Keratinocyte (primary cell): Measurements from ENCODE around the gene SIDT2. TPM values are rescaled to one million over a fixed set of nuclear protein-coding genes. Genes with fewer than 3 reads are reported as not detected.

Experiments
- DNase-seq: peaks from one replicate; pipeline ENCODE4 v3.0.0-alpha.2; 2011; ENCODE audit warnings: low read depth, missing footprints, low spot score
- FAIRE-seq: peaks from 2 replicates; lab custom pipeline; 2011; peaks lifted over from hg19 to GRCh38; lab: Jason Lieb, UNC
- H2AFZ ChIP-seq: 2 replicates; pipeline ENCODE4 v1.6.0; 2012; ENCODE audit warnings: low read length, control low read depth, inconsistent platforms; ENCODE audit not compliant: control insufficient read depth
- H3K27ac ChIP-seq: 2 replicates; pipeline ENCODE4 v1.5.1; 2011; ENCODE audit warnings: low read length; ENCODE audit not compliant: control insufficient read depth, insufficient read depth
- H3K27me3 ChIP-seq: 3 replicates; pipeline ENCODE4 v1.6.0; 2011; ENCODE audit warnings: low read length; ENCODE audit not compliant: control insufficient read depth, insufficient read depth; ENCODE audit errors: extremely low read depth
- H3K36me3 ChIP-seq, 2 experiments: 2 replicates in 1 of 2; 3 replicates in 1 of 2; pipeline ENCODE4 v1.5.1; 2011; ENCODE audit warnings: low read length in 2 of 2, mild to moderate bottlenecking in 1 of 2; ENCODE audit not compliant: control insufficient read depth in 2 of 2, insufficient read depth in 2 of 2; ENCODE audit errors: extremely low read depth in 1 of 2
- H3K4me1 ChIP-seq: 3 replicates; pipeline ENCODE4 v1.5.1; 2011; ENCODE audit warnings: low read length; ENCODE audit not compliant: control insufficient read depth, insufficient read depth; ENCODE audit errors: extremely low read depth
- H3K4me2 ChIP-seq: 3 replicates; pipeline ENCODE4 v1.6.0; 2011; ENCODE audit warnings: low read depth, low read length; ENCODE audit not compliant: control insufficient read depth, insufficient read depth; ENCODE audit errors: extremely low read depth
- H3K4me3 ChIP-seq, 3 experiments: fragments of 200-600 bp in 1 of 3; sonication (generic) in 1 of 3; 2 replicates in 2 of 3; 3 replicates in 1 of 3; pipeline ENCODE4 v1.5.1; 2011 to 2016; ENCODE audit warnings: low read length in 3 of 3, mild to moderate bottlenecking in 3 of 3, control low read depth in 2 of 3, inconsistent platforms in 1 of 3, low read depth in 1 of 3, mixed read lengths in 1 of 3, mixed run types in 1 of 3, moderate library complexity in 1 of 3; ENCODE audit not compliant: control insufficient read depth in 2 of 3, insufficient read depth in 2 of 3; ENCODE audit errors: extremely low read depth in 1 of 3
- H3K79me2 ChIP-seq: 2 replicates; pipeline ENCODE4 v1.6.0; 2012; ENCODE audit warnings: low read length; ENCODE audit not compliant: control insufficient read depth, insufficient read depth
- H3K9ac ChIP-seq: 3 replicates; pipeline ENCODE4 v1.6.0; 2011; ENCODE audit warnings: low read length; ENCODE audit not compliant: control insufficient read depth, insufficient read depth; ENCODE audit errors: extremely low read depth
- H3K9me1 ChIP-seq: 3 replicates; pipeline ENCODE4 v1.6.0; 2011; ENCODE audit warnings: low read length; ENCODE audit not compliant: control insufficient read depth, insufficient read depth; ENCODE audit errors: extremely low read depth
- H3K9me3 ChIP-seq: 2 replicates; pipeline ENCODE4 v1.5.1; 2012; ENCODE audit warnings: low read depth, low read length; ENCODE audit not compliant: control insufficient read depth
- H4K20me1 ChIP-seq: 3 replicates; pipeline ENCODE4 v1.6.0; 2011; ENCODE audit warnings: low read length; ENCODE audit not compliant: control insufficient read depth, insufficient read depth; ENCODE audit errors: extremely low read depth
- EZH2 ChIP-seq: IDR thresholded peaks from one replicate; pipeline ENCODE4 v1.6.1; 2012; ENCODE audit warnings: inconsistent platforms, mild to moderate bottlenecking, low read length, moderate library complexity
- dilution Hi-C: fragments of 300-500 bp; cut with MboI; formaldehyde crosslinking; loops from one replicate; pipeline ENCODE4 v1.7.0; 2020; ENCODE audit warnings: low sequenced_read_pairs; ENCODE audit not compliant: extremely low pct_ligation_motif_present
- polyA plus RNA-seq, 5 experiments: library from polyadenylated mRNA; depleted of rRNA in 3 of 5; stranded (reverse) in 3 of 5; stranded (forward) in 1 of 5; unstranded in 1 of 5; fragments of >200 nt; gene quantifications; 1 replicate in 1 of 5; 2 replicates in 3 of 5; 3 replicates in 1 of 5; pipeline versions ENCODE4 v1.2.1 to v1.2.3, GENCODE V29; 2011 to 2012; ENCODE audit warnings: missing spikeins in 2 of 5, low read depth in 1 of 5, low replicate concordance in 1 of 5
- TF ChIP-seq, protein P1 (sequence below), 3 experiments: IDR thresholded peaks in 1 of 3; conservative IDR thresholded peaks in 1 of 3; optimal IDR thresholded peaks in 1 of 3; 2 replicates in 2 of 3; 3 replicates in 1 of 3; pipeline versions ENCODE3 to v1.5.1; 2011; ENCODE audit warnings: low read length in 3 of 3, mild to moderate bottlenecking in 3 of 3, moderate library complexity in 2 of 3, control low read depth in 1 of 3, inconsistent platforms in 1 of 3; ENCODE audit not compliant: insufficient read depth in 2 of 3; ENCODE audit errors: extremely low read depth in 1 of 3

SIDT2 gene
- polyA plus RNA-seq, 1 donor (not counting 4 experiments of a cell fraction or from before 2014, with no cell fraction given), result 9.8 TPM

DNA sequence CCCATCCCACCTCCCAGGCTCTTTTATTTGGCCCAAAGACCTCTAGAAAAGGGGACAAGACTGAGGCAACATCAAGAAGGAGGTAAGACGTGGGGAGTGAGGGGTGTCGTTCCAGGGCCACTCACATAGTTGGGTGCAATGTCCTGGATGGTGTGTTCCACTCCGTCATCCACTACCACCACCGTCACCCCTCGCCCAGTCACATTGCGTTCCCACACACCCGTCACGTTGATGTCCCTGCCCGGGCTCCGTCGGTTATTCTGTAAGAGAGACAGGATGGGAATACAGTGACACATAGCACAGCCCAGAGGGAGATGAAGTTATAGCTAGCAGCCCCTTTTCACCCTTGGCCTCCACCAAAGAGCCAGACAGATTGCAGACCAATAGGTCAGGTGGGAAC is 49.5 kb downstream of the SIDT2 start:
- H3K9me1 ChIP-seq, result no peaks in the 10 kb centered on the region
- H3K4me2 ChIP-seq, result no peak overlapping the region
- peaks cover 10% of the 10 kb centered on the region for H3K4me1 ChIP-seq
- H3K36me3 ChIP-seq, result peaks cover 38 to 41% of the 10 kb centered on the region in 2 experiments
- H3K4me3 ChIP-seq, result no peak overlapping the region
- H3K27ac ChIP-seq, result no peak overlapping the region
- FAIRE-seq (no peak), DNase-seq (no peak)
- peaks cover 32% of the 10 kb centered on the region for H3K79me2 ChIP-seq
- H3K9me3 ChIP-seq, result no peaks in the 10 kb centered on the region
- TF ChIP-seq, protein P1, sequence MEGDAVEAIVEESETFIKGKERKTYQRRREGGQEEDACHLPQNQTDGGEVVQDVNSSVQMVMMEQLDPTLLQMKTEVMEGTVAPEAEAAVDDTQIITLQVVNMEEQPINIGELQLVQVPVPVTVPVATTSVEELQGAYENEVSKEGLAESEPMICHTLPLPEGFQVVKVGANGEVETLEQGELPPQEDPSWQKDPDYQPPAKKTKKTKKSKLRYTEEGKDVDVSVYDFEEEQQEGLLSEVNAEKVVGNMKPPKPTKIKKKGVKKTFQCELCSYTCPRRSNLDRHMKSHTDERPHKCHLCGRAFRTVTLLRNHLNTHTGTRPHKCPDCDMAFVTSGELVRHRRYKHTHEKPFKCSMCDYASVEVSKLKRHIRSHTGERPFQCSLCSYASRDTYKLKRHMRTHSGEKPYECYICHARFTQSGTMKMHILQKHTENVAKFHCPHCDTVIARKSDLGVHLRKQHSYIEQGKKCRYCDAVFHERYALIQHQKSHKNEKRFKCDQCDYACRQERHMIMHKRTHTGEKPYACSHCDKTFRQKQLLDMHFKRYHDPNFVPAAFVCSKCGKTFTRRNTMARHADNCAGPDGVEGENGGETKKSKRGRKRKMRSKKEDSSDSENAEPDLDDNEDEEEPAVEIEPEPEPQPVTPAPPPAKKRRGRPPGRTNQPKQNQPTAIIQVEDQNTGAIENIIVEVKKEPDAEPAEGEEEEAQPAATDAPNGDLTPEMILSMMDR (optimal IDR thresholded peaks at IDR 0.05 in 1 of 3, IDR thresholded peaks at IDR 0.05 in 1 of 3, conservative IDR thresholded peaks at IDR 0.05 in 1 of 3; ENCODE audit: extremely low read depth in 1 of 3, insufficient read depth in 2 of 3, low read length in 3 of 3), result no peak
- TF ChIP-seq EZH2, result no peak
- dilution Hi-C loops, result no loop called here
- H2AFZ ChIP-seq, result no peak overlapping the region
- no peaks in the 10 kb centered on the region for H3K27me3 ChIP-seq
- H4K20me1 ChIP-seq, result no peaks in the 10 kb centered on the region
- H3K9ac ChIP-seq, result no peak overlapping the region

DNA sequence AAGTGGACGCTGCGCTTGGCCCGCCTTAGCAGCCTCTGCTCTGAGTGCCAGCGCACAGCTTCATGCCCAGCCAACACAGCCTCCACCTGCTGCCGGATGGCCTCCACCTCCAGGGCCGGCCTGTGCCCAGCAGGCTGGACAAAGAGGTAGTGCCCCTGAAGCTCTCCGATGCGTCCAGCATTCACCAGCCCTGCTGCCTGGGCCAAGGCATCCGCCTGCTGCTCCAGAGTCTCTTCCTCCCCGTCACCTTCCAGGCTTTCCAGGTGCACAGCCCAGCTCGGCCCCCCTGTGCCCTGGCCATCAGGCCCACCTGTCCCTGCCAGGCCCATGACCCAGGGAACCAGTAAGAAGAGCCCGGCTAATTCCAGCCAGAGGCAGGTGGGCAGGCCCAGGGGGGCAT is 50.9 kb downstream of the SIDT2 start:
- no peak overlapping the region for H3K4me2 ChIP-seq
- no peaks in the 10 kb centered on the region for H3K9me1 ChIP-seq
- FAIRE-seq (no peak), DNase-seq (no peak)
- dilution Hi-C loops, result no loop called here
- H3K4me1 ChIP-seq, result peaks cover 20% of the 10 kb centered on the region
- no peak overlapping the region for H3K9ac ChIP-seq
- H3K27me3 ChIP-seq, result no peaks in the 10 kb centered on the region
- no peaks in the 10 kb centered on the region for H3K9me3 ChIP-seq
- peaks cover 26 to 42% of the 10 kb centered on the region in 2 experiments for H3K36me3 ChIP-seq
- H3K79me2 ChIP-seq, result peaks cover 43% of the 10 kb centered on the region
- H3K4me3 ChIP-seq, result no peak overlapping the region
- no peak overlapping the region for H2AFZ ChIP-seq
- H3K27ac ChIP-seq, result no peak overlapping the region
- H4K20me1 ChIP-seq, result no peaks in the 10 kb centered on the region
- TF ChIP-seq, protein P1 (optimal IDR thresholded peaks at IDR 0.05 in 1 of 3, IDR thresholded peaks at IDR 0.05 in 1 of 3, conservative IDR thresholded peaks at IDR 0.05 in 1 of 3; ENCODE audit: extremely low read depth in 1 of 3, insufficient read depth in 2 of 3, low read length in 3 of 3), result no peak
- no peak for TF ChIP-seq EZH2
